Cardiac fibroblast (primary cell): ENCODE data around the gene MT4.

Experiments used
- DNase-seq, 2 donors: peaks; one replicate each; pipeline versions ENCODE4 v3.0.0 to v3.0.0-alpha.2; 2010; ENCODE audit warnings: low read depth in 2 of 2
- H3K4me3 ChIP-seq, 2 donors: replicated peaks in 1 of 2; 1 replicate in 1 of 2; 2 replicates in 1 of 2; pipeline ENCODE4 v1.5.1; 2011; ENCODE audit warnings: low read depth in 2 of 2, low read length in 2 of 2, mild to moderate bottlenecking in 2 of 2, moderate library complexity in 1 of 2
- CTCF ChIP-seq: IDR thresholded peaks from one replicate; pipeline ENCODE4 v1.5.1; 2011; ENCODE audit warnings: low read depth, mild to moderate bottlenecking, low read length, inconsistent platforms

MT4 gene

DNA sequence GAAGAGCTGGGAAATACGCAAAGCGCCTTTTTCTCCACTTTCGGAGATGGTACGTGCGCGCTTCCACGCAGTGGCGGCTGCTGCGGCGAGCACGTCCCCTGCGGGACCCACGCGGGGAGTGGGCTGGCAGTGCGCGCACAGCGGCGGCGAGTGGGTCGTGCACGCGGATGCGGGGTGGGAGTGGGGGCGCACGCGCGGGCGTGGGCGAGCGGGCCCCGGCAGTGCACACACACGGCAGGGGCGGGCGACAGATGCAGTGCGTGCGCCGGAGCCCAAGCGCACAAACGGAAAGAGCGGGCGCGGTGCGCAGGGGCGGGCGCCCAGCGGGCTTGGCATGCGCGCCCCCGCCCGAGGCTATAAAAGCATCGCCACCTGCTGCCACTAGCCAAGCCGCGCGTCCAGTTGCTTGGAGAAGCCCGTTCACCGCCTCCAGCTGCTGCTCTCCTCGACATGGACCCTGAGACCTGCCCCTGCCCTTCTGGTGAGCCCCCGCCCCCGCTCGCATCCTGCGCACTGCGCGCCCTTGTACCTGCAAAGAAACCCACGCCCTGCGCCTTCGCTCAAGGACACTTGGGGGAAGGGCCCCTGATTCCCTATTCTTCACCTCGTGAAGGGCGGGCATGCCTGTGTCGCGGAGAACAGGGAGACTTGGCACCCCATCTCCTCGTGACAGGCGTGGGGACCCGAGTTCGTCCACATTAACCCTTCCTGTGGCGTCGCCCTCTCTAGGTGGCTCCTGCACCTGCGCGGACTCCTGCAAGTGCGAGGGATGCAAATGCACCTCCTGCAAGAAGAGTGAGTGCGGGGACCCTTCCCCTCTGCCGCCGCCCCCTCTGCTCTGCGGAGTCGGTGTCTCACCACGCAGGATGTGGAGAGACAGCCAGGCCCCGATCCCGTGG, 24.5 kb downstream of the MT4 start, which contains the start of gene MT3:
Gene MT3 (plus strand): TSS at position 388 of the 899 bp plus-strand sequence. CDS start 63 bp downstream, at position 451.
- H3K4me3 ChIP-seq = peak within 1 kb of the TSS; percentile 19 to 41
- peak in 1 of 2 donors; percentile 11 for DNase-seq
- no peak for TF ChIP-seq CTCF

GRCh38 chr16:56591377-56592060, 26.6 kb downstream of the MT4 start:
- no peak for DNase-seq
- H3K4me3 ChIP-seq = no peak overlapping the region
- no peak for TF ChIP-seq CTCF

DNA sequence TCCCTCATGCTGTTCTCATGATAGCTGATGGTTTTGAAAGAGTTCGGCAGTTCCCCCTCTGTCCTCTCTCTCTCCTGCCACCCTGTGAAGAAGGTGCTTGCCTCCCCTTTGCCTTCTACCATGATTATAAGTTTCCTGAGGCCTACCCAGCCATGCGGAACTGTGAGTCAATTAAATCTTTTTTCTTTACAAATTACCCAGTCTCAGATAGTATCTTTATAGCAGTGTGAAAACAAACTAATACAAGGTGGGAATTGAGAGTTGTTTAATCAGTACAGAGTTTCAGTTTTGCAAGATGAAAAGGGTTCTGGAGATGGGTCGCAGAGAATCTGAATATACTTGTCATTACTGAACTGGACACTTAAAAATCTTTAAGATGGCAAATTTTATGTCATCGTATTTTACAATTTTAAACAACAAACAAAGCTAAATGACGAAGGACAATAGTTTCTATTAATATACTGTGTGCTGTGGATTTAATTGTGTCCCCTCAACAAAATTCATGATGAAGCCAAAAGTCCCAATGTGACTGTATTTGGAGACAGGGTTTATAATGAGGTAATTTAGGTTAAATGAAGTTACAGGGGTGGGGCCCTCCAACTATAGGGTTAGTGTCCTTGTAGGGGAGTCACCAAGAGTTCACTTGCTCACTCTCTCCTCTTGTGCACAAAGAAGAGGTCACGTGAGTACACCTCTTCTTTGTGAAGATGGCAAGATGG, 28.9 kb downstream of the MT4 start:
- H3K4me3 ChIP-seq = no peak overlapping the region
- TF ChIP-seq CTCF = no peak
- no peak for DNase-seq

GRCh38 chr16:56594292-56594619, 29.4 kb downstream of the MT4 start:
- TF ChIP-seq CTCF = no peak
- no peak for DNase-seq
- H3K4me3 ChIP-seq = no peak overlapping the region

- no peak overlapping the region for H3K4me3 ChIP-seq
- DNase-seq = peak; percentile 67 to 78
- TF ChIP-seq CTCF = peak; percentile 71
Observed at GRCh38 chr16:56600398-56600999, 35.6 kb downstream of the MT4 start.

- no peak overlapping the region for H3K4me3 ChIP-seq
- no peak for DNase-seq
- TF ChIP-seq CTCF = no peak
Observed at GRCh38 chr16:56601325-56601724, 36.5 kb downstream of the MT4 start.
